ENCODE measurements around the gene GOLT1A.
A peak's percentile ranks its signal among the peaks of the same experiment; 100 is the strongest.

The GOLT1A gene

GRCh38 chr1:204190212-204191211, 23.3 kb downstream of the GOLT1A start:
- no peak for DNase-seq

- no peak for DNase-seq
These were observed 24.7 kb downstream of the GOLT1A start for GRCh38 chr1:204188959-204189639.

GRCh38 chr1:204186597-204186996, 27.2 kb downstream of the GOLT1A start:
- no peak for DNase-seq

- DNase-seq, result no peak
These were observed 32.7 kb downstream of the GOLT1A start for GRCh38 chr1:204181116-204181515.

- no peak for DNase-seq
These were observed 33.7 kb downstream of the GOLT1A start for GRCh38 chr1:204180133-204180532.

GRCh38 chr1:204178487-204179281, 35.1 kb downstream of the GOLT1A start:
- no peak for DNase-seq

GRCh38 chr1:204177133-204177532, 36.7 kb downstream of the GOLT1A start:
- DNase-seq, result no peak

GRCh38 chr1:204176049-204176448, 37.7 kb downstream of the GOLT1A start:
- DNase-seq, result no peak

GRCh38 chr1:204174958-204175357, 38.8 kb downstream of the GOLT1A start:
- no peak for DNase-seq

- no peak for DNase-seq
These were observed 41.3 kb downstream of the GOLT1A start for GRCh38 chr1:204172404-204173029.

- DNase-seq, result no peak
These were observed 42.0 kb downstream of the GOLT1A start for GRCh38 chr1:204171751-204172178.

GRCh38 chr1:204170494-204171155, 43.2 kb downstream of the GOLT1A start:
- no peak for DNase-seq

- no peak for DNase-seq
These were observed 43.9 kb downstream of the GOLT1A start for GRCh38 chr1:204169858-204170257.

GRCh38 chr1:204167730-204168129, 46.1 kb downstream of the GOLT1A start:
- DNase-seq, result no peak

GRCh38 chr1:204166219-204166618, 47.6 kb downstream of the GOLT1A start, which contains the start of gene REN:
Gene REN (minus strand): TSS chr1:204166337. CDS start chr1:204166293, 44 bp downstream.
- DNase-seq, result no peak

- peak; percentile 75 for DNase-seq
These were observed 51.2 kb downstream of the GOLT1A start for GRCh38 chr1:204162494-204163074.

GRCh38 chr1:204161609-204162493, 51.9 kb downstream of the GOLT1A start:
- DNase-seq, result no peak

- DNase-seq, result no peak
These were observed 55.8 kb downstream of the GOLT1A start for GRCh38 chr1:204157962-204158361.

- DNase-seq, result no peak
These were observed 57.9 kb downstream of the GOLT1A start for GRCh38 chr1:204155881-204156280.

GRCh38 chr1:204154568-204155255, 59.1 kb downstream of the GOLT1A start:
- DNase-seq, result no peak

Measured in NCI-H2029 (cell line).